Fibroblast of pulmonary artery (primary cell): ENCODE data around the gene ACP2.

Experiments used
- DNase-seq: peaks from one replicate; pipeline ENCODE4 v3.0.0-alpha.2; 2010; ENCODE audit warnings: low read depth
- H3K4me3 ChIP-seq: replicated peaks from 2 replicates; pipeline ENCODE4 v1.5.1; 2011; ENCODE audit warnings: low read depth, mild to moderate bottlenecking, control low read depth, low read length, moderate library complexity
- TF ChIP-seq, protein P1 (sequence below): IDR thresholded peaks from 2 replicates; pipeline ENCODE4 v1.5.1; 2011; ENCODE audit warnings: mild to moderate bottlenecking, control low read depth, low read length, inconsistent platforms; ENCODE audit errors: missing control alignments

The ACP2 gene

GRCh38 chr11:47274495-47275235 lies 26.1 kb upstream of the ACP2 start:
- DNase-seq = no peak
- TF ChIP-seq, protein P1, sequence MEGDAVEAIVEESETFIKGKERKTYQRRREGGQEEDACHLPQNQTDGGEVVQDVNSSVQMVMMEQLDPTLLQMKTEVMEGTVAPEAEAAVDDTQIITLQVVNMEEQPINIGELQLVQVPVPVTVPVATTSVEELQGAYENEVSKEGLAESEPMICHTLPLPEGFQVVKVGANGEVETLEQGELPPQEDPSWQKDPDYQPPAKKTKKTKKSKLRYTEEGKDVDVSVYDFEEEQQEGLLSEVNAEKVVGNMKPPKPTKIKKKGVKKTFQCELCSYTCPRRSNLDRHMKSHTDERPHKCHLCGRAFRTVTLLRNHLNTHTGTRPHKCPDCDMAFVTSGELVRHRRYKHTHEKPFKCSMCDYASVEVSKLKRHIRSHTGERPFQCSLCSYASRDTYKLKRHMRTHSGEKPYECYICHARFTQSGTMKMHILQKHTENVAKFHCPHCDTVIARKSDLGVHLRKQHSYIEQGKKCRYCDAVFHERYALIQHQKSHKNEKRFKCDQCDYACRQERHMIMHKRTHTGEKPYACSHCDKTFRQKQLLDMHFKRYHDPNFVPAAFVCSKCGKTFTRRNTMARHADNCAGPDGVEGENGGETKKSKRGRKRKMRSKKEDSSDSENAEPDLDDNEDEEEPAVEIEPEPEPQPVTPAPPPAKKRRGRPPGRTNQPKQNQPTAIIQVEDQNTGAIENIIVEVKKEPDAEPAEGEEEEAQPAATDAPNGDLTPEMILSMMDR = no peak
- H3K4me3 ChIP-seq = no peak overlapping the region

DNA sequence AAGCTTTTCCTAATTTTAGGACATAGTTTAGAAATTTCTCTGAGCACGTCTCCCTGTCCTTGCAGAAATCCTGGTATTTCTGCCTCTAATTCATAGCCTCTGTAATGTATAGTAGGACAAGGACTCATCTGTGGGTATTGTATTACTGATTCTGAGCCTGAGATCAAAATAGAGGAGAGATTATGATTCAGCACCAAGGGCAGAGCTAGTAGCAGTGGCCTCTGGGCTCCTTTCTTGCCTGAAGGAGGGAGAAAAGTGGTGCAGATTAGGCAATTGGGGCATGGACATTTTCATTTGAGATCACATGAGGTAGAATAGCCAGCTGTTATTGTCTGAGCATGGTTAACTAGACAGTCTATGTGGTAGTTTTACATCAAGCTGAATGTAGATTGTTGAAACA lies 24.1 kb upstream of the ACP2 start:
- peak; percentile 51 for DNase-seq
- TF ChIP-seq, protein P1 = no peak
- H3K4me3 ChIP-seq = no peak overlapping the region

DNA sequence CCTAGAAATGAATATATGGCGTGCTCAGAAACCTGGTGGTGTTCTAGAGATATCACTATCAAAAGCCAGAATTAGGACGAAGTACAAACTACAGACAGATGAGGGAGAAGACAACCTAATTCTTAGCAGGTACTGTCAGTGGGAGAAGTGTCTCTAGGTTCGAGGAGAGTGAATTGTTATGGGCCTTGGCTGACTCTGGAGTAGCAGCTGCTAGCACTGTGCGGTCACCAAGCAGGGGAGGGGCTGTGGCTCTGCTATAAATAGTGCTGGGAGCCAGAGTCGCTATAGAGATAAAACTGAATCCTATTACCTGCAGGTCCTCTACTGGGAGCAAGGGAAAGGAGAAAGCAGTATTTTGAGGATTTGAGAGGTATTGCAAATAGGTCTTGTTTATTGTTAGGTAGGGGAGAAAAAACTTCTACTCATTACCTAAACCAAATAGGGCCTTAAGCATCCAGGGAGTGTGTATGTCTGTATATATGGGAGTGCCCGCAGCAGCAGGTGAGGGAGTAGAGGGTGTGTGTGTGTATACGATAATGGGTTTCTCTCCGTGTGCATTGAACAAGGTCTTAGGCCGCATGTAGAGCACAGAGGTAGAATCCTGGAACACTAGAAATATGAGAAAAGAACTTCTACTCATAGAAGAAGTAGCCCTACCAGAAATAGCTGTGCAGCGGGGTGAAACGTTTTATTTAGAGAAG lies 23.5 kb upstream of the ACP2 start:
- H3K4me3 ChIP-seq = no peak overlapping the region
- no peak for DNase-seq
- TF ChIP-seq, protein P1 = no peak

GRCh38 chr11:47271328-47271727 lies 22.7 kb upstream of the ACP2 start:
- H3K4me3 ChIP-seq = peak overlapping the region; percentile 70
- TF ChIP-seq, protein P1 = no peak
- DNase-seq = no peak

GRCh38 chr11:47270331-47271271 lies 22.0 kb upstream of the ACP2 start:
- peak; percentile 62 for DNase-seq
- peak overlapping the region; percentile 70 for H3K4me3 ChIP-seq
- TF ChIP-seq, protein P1 = no peak

DNA sequence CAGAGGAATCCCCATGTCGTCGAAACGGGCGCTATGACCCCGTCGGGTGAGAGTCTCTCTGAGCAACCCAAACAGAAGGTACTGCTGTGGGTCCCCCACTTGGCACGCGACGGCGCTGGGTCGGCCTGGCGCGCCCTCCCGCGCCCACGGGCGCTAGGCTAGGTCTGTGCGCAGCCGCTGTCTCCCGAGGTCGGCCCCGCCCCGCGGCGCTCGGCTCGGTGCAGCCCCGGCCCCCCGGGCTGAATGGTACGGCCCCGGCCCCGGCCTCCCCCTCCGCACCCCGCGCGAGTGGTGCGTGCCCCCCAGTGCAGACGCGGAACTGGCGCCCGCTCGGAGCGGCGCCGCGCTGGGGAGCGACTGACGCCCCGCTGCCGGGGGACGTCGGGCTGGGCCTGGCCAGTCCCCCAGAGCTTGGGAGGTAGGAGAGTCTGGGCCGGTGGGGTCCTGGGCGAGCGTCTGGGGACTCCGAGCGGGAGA lies 21.3 kb upstream of the ACP2 start, which contains the start of gene MADD:
TSS of gene MADD (plus strand) at position 305 of the 477 bp plus-strand sequence.
- TF ChIP-seq, protein P1 = no peak
- DNase-seq = peak; percentile 83
- peak within 1 kb of the TSS; percentile 70 for H3K4me3 ChIP-seq
